Activated CD8-positive, alpha-beta T cell treated with anti-CD3 and anti-CD28 coated beads for 36 hours (primary cell): Measurements from ENCODE around the gene RHOD. TPM values are rescaled to one million over a fixed set of nuclear protein-coding genes. Genes with fewer than 3 reads are reported as not detected.
A peak's percentile ranks its signal among the peaks of the same experiment; 100 is the strongest.

Source experiments
- ATAC-seq: fragments of 200-7000 bp; cut with Tn5 transposase; one replicate; pipeline ENCODE4 v1.10.0; 2021; ENCODE audit warnings: mild to moderate bottlenecking, moderate library complexity
- CTCF ChIA-PET: fragments of 350-600 bp; sonication (Branson Sonifier 250); formaldehyde crosslinking; loops from one replicate; lab custom pipeline; 2021; ENCODE audit warnings: antibody characterized with exemption; lab: Charles Lee
- POLR2A ChIA-PET: fragments of 350-600 bp; sonication (Branson Sonifier 250); formaldehyde crosslinking; loops from one replicate; lab custom pipeline; 2021; ENCODE audit warnings: antibody characterized with exemption; lab: Charles Lee
- DNase-seq: peaks from one replicate; pipeline ENCODE4 v3.0.0-alpha.2; 2020
- H3K27ac Mint-ChIP-seq: one replicate; pipeline ENCODE4 v1.8.0; 2021; ENCODE audit warnings: mild to moderate bottlenecking, mixed read lengths
- H3K27me3 Mint-ChIP-seq: one replicate; pipeline ENCODE4 v1.8.0; 2021; ENCODE audit warnings: mixed read lengths
- H3K36me3 Mint-ChIP-seq: one replicate; pipeline ENCODE4 v1.8.0; 2021; ENCODE audit warnings: low read depth, mixed read lengths
- H3K4me1 Mint-ChIP-seq: one replicate; pipeline ENCODE4 v1.8.0; 2021; ENCODE audit warnings: low read depth, mixed read lengths
- H3K4me3 Mint-ChIP-seq: one replicate; pipeline ENCODE4 v1.8.0; 2021; ENCODE audit warnings: mild to moderate bottlenecking, moderate library complexity, mixed read lengths
- H3K9me3 Mint-ChIP-seq: one replicate; pipeline ENCODE4 v1.8.0; 2021; ENCODE audit warnings: mixed read lengths
- intact Hi-C: fragments of 100-400 bp; cut with micrococcal nuclease; formaldehyde crosslinking; loops from one replicate; pipeline ENCODE4 v1.10.0; 2022
- total RNA-seq, 2 experiments: library from RNA; stranded (reverse); gene quantifications; one replicate each; pipeline ENCODE4 v1.2.3, GENCODE V29; 2021
- TF ChIP-seq, protein P1 (sequence below): fragments of 200-600 bp; IDR thresholded peaks from one replicate; pipeline ENCODE4 v1.8.0; 2022; ENCODE audit warnings: antibody characterized with exemption, mild to moderate bottlenecking

Gene RHOD
- total RNA-seq, 2 experiments from 2014 or later: 0.56 TPM; not detected in 1

DNA sequence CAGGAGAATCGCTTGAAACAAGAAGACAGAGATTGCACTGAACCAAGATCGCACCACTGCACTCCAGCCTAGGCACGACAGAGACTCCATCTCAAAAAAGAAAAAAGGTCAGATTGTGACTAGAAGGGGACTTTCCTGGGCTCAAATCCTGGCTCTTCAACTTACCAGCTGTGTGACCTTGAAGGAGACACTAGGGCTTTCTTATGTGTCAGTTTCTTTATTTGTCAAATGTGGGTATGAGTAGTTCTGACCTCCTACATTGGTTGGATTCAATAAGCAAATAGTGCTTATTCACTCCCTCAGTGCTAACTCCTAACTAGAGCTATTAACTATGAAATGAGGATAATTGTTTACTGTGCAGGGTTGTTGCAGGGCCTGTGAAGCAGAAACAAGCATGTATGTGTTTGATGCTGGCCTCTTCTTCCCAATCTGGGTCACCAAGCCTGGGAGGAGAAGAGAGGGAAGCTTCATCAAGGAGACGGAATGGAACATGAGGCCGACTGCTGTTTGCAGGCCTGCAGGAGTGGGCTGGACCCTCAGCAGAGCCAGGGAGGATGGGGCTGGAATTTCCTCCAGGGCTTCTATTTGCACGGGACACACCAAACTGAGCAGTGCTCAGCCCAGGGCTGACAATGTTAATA, 22.5 kb downstream of the RHOD start:
- H3K4me1 Mint-ChIP-seq: peaks cover 14% of the 10 kb centered on the region
- no peak overlapping the region for H3K27ac Mint-ChIP-seq
- no peaks in the 10 kb centered on the region for H3K36me3 Mint-ChIP-seq
- peak; percentile 38 for ATAC-seq
- ChIA-PET POLR2A (interaction anchor here (0.7 kb wide), 1 partner anchor 8 kb away, joined by 5 read pairs; no protein-coding TSS in a partner anchor), CTCF (interaction anchor here (0.8 to 1.4 kb wide), 3 partner anchors 31 to 93 kb away, joined by 3 to 4 read pairs (median 3); no protein-coding TSS in a partner anchor)
- H3K4me3 Mint-ChIP-seq: no peak overlapping the region
- no peaks in the 10 kb centered on the region for H3K9me3 Mint-ChIP-seq
- no peak for DNase-seq
- TF ChIP-seq, protein P1, sequence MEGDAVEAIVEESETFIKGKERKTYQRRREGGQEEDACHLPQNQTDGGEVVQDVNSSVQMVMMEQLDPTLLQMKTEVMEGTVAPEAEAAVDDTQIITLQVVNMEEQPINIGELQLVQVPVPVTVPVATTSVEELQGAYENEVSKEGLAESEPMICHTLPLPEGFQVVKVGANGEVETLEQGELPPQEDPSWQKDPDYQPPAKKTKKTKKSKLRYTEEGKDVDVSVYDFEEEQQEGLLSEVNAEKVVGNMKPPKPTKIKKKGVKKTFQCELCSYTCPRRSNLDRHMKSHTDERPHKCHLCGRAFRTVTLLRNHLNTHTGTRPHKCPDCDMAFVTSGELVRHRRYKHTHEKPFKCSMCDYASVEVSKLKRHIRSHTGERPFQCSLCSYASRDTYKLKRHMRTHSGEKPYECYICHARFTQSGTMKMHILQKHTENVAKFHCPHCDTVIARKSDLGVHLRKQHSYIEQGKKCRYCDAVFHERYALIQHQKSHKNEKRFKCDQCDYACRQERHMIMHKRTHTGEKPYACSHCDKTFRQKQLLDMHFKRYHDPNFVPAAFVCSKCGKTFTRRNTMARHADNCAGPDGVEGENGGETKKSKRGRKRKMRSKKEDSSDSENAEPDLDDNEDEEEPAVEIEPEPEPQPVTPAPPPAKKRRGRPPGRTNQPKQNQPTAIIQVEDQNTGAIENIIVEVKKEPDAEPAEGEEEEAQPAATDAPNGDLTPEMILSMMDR: no peak
- H3K27me3 Mint-ChIP-seq: peaks cover 5% of the 10 kb centered on the region
- intact Hi-C loops: no loop called here

DNA sequence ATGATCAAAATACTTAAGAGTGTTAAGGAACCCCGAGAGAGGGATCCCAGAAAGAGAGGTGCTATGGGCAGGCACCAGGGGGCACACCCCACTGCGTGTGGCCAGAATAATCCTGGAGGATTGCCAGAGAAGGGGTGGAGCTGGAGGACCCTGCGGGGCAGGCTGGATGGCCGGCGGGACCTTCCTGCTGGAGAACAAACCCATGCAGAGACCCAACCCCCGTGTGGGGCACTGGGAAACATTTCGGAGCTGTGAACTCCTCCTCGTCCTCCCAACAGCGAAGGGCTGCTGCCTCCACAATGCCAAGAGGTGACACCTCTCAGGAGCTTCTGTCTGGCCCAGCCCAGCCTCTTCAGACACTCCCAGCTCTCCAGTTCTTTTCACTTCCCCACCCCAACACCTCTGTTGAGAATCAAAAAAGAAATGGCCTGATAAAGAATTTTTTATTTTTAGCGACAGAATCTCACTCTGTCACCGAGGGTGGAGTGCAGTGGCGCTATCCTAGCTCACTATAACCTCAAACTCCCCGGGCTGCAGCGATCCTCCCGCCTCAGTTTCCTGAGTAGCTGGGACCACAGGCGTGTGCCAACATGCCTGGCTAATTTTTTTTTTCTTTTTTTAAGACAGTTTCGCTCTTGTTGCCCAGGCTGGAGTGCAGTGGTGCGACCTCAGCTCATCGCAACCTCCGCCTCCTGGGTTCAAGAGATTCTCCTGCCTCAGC, 25.6 kb downstream of the RHOD start:
- POLR2A ChIA-PET: interaction anchor here (0.5 to 1.6 kb wide), 3 partner anchors 29 to 188 kb away, joined by 3 to 5 read pairs (median 3); no protein-coding TSS in a partner anchor
- peak; percentile 7 for ATAC-seq
- peak overlapping the region; percentile 20 for H3K27ac Mint-ChIP-seq
- intact Hi-C loops: loop anchor here (5.0 kb wide), 1 partner anchor 85 kb away; no protein-coding TSS in a partner anchor
- TF ChIP-seq, protein P1: no peak
- CTCF ChIA-PET: interaction anchor here (0.6 to 2.7 kb wide), 24 partner anchors 10 to 235 kb away, joined by 3 to 17 read pairs (median 4); partner anchors contain the start of gene KDM2A
- H3K4me3 Mint-ChIP-seq: peak overlapping the region; percentile 32
- no peaks in the 10 kb centered on the region for H3K9me3 Mint-ChIP-seq
- H3K27me3 Mint-ChIP-seq: peaks cover 5% of the 10 kb centered on the region
- DNase-seq: no peak
- peaks cover 14% of the 10 kb centered on the region for H3K4me1 Mint-ChIP-seq
- H3K36me3 Mint-ChIP-seq: no peaks in the 10 kb centered on the region

DNA sequence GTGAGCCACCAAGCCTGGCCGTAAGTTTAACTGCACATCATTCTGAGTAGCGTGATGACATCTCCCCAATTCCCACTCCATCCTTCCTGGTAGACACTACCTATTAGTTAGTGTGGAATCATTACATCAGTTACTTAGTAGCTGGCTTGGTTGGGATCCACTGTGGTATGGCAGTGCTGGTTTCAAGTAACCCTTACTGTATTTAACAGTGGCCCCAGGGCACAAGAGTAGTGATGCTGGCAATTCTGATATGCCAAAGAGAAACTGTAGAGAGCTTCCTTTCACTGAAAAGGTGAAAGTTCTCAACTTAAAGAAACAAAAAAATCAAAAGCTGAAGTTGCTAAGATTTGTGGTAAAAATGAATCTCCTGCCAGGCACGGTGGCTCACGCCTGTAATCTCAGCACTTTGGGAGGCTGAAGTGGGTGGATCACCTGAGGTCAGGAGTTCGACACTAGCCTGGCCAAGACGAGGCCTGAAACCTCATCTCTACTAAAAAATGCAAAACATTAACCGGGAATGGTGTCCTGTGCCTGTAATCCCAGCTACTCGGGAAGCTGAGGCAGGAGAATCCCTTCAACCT, 27.2 kb downstream of the RHOD start:
- Mint-ChIP-seq H3K4me3 (no peak overlapping the region), H3K27me3 (peaks cover 5% of the 10 kb centered on the region), H3K4me1 (peaks cover 14% of the 10 kb centered on the region), H3K36me3 (no peaks in the 10 kb centered on the region), H3K27ac (no peak overlapping the region), H3K9me3 (no peaks in the 10 kb centered on the region)
- CTCF ChIA-PET: interaction anchor here (1.2 to 2.2 kb wide), 2 partner anchors 43 to 83 kb away, joined by 4 to 8 read pairs; no protein-coding TSS in a partner anchor
- TF ChIP-seq, protein P1: no peak
- ATAC-seq: no peak
- POLR2A ChIA-PET: no interaction called here
- no peak for DNase-seq
- intact Hi-C loops: loop anchor here (5.0 kb wide), 1 partner anchor 83 kb away; no protein-coding TSS in a partner anchor

DNA sequence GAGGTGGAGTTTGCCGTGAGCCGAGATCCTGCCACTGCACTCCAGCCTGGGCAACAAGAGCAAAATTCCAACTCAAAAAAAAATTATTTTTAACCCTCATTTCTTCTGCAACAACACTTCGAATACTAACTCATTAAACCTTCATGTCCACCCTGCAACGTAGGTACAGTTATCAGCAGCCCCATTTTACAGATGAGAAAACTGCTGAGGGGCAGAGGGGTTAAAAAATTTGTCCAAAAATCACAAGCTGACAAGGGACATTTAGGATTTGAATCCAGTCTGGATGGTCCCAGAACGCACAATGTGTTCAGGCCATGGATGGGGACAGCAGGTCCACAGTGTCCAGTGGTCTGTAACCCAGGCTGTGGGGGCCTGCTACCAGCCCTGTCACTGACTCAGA, 29.0 kb downstream of the RHOD start:
- intact Hi-C loops: no loop called here
- Mint-ChIP-seq H3K36me3 (no peaks in the 10 kb centered on the region), H3K9me3 (no peaks in the 10 kb centered on the region), H3K4me3 (no peak overlapping the region), H3K27ac (no peak overlapping the region), H3K27me3 (peaks cover 5% of the 10 kb centered on the region), H3K4me1 (peaks cover 11% of the 10 kb centered on the region)
- ChIA-PET POLR2A (interaction anchor here (0.7 kb wide), 1 partner anchor 239 kb away, joined by 3 read pairs; no protein-coding TSS in a partner anchor), CTCF (no interaction called here)
- TF ChIP-seq, protein P1: no peak
- ATAC-seq (no peak), DNase-seq (no peak)
